GM12878 (cell line): ENCODE results near the gene FXN. TPM values are rescaled to one million over a fixed set of nuclear protein-coding genes. Genes with fewer than 3 reads are reported as not detected.

Experiments used
- ATAC-seq: fragments of 200-7000 bp; cut with Tn5 transposase; 3 replicates; pipeline ENCODE4 v1.9.1; 2020; ENCODE audit warnings: mild to moderate bottlenecking, moderate library complexity
- BruUV-seq: library from RNA; stranded (reverse); fragments of 400-500 nt; replicated peaks from 2 replicates; lab custom pipeline; 2021; lab: Mats Ljungman, UMichigan
- CTCF ChIA-PET: fragments of 300-600 bp; sonication (Branson Sonifier 250); formaldehyde crosslinking; extraction: SDS; loops from one replicate; lab custom pipeline; 2021; ENCODE audit warnings: inconsistent platforms; lab: Yijun Ruan, JAX
- POLR2A ChIA-PET: fragments of 350-600 bp; formaldehyde crosslinking; extraction: SDS; loops from one replicate; lab custom pipeline; 2021; ENCODE audit warnings: inconsistent platforms; lab: Charles Lee
- RAD21 ChIA-PET: fragments of 300-600 bp; sonication (Branson Sonifier 250); formaldehyde crosslinking; loops from one replicate; lab custom pipeline; 2023; ENCODE audit warnings: antibody characterized with exemption; ENCODE audit not compliant: unreplicated experiment; lab: Charles Lee
- SMC1A ChIA-PET: fragments of 300-600 bp; sonication (Branson Sonifier 250); formaldehyde crosslinking; loops from one replicate; lab custom pipeline; 2023; ENCODE audit not compliant: unreplicated experiment, uncharacterized antibody; lab: Charles Lee
- DNase-seq: peaks from one replicate; pipeline ENCODE4 v3.0.0-alpha.2; 2011; ENCODE audit warnings: low read depth, low spot score
- FAIRE-seq: peaks from 3 replicates; lab custom pipeline; 2011; peaks lifted over from hg19 to GRCh38; lab: Jason Lieb, UNC
- H2AFZ ChIP-seq: 2 replicates; pipeline ENCODE4 v1.6.0; 2011; ENCODE audit warnings: low read depth, low read length, control low read depth; ENCODE audit not compliant: control insufficient read depth
- H3K27ac ChIP-seq: 2 replicates; pipeline ENCODE4 v1.5.1; 2011; ENCODE audit warnings: control low read depth; ENCODE audit not compliant: control insufficient read depth, insufficient read depth
- H3K27me3 ChIP-seq, 2 experiments: replicated peaks in 1 of 2; 2 replicates each; pipeline versions ENCODE4 v1.6.0 to v1.6.1; 2011; ENCODE audit warnings: low read length in 1 of 2; ENCODE audit not compliant: control insufficient read depth in 2 of 2, insufficient read depth in 2 of 2
- H3K36me3 ChIP-seq, 2 experiments: 2 replicates each; pipeline ENCODE4 v1.5.1; 2011; ENCODE audit warnings: low read length in 1 of 2; ENCODE audit not compliant: control insufficient read depth in 2 of 2, insufficient read depth in 2 of 2
- H3K4me1 ChIP-seq: 2 replicates; pipeline ENCODE4 v1.6.1; 2011; ENCODE audit warnings: mild to moderate bottlenecking, low read length, moderate library complexity, mixed read lengths; ENCODE audit not compliant: control insufficient read depth, insufficient read depth
- H3K4me2 ChIP-seq: 2 replicates; pipeline ENCODE4 v1.6.0; 2011; ENCODE audit warnings: control low read depth; ENCODE audit not compliant: control insufficient read depth, insufficient read depth
- H3K4me3 ChIP-seq: fragments of 200-600 bp; sonication (generic); 2 replicates; pipeline ENCODE4 v1.5.1; 2016
- H3K79me2 ChIP-seq: 2 replicates; pipeline ENCODE4 v1.6.0; 2011; ENCODE audit warnings: low read length; ENCODE audit not compliant: control insufficient read depth, insufficient read depth
- H3K9ac ChIP-seq: 2 replicates; pipeline ENCODE4 v1.8.0; 2011; ENCODE audit warnings: low read length, control low read depth, mixed read lengths; ENCODE audit not compliant: control insufficient read depth, insufficient read depth
- H3K9me3 ChIP-seq: replicated peaks from 3 replicates; pipeline ENCODE4 v1.5.1; 2011; ENCODE audit warnings: mild to moderate bottlenecking, low read length; ENCODE audit not compliant: control insufficient read depth, insufficient read depth
- H4K20me1 ChIP-seq: 2 replicates; pipeline ENCODE4 v1.6.0; 2011; ENCODE audit not compliant: control insufficient read depth, insufficient read depth
- BMI1 ChIP-seq: fragments of 450-650 bp; IDR thresholded peaks from 2 replicates; pipeline ENCODE4 v1.6.1; 2016; ENCODE audit warnings: mild to moderate bottlenecking, moderate library complexity, borderline replicate concordance
- GABPA ChIP-seq: IDR thresholded peaks from 2 replicates; pipeline ENCODE4 v1.6.1; 2014; ENCODE audit warnings: antibody characterized with exemption, low read depth, mild to moderate bottlenecking, inconsistent platforms
- MXI1 ChIP-seq: fragments of 150-350 bp; IDR thresholded peaks from 2 replicates; pipeline ENCODE4 v1.6.1; 2011; ENCODE audit warnings: low read depth, mild to moderate bottlenecking, inconsistent platforms, low read length, improper control_type of control experiment
- RCOR1 ChIP-seq: conservative IDR thresholded peaks from 2 replicates; pipeline ENCODE4 v1.6.1; 2012; ENCODE audit warnings: low read depth, low read length, improper control_type of control experiment
- SREBF2 ChIP-seq: IDR thresholded peaks from 2 replicates; pipeline ENCODE4 v1.6.1; 2012; ENCODE audit warnings: mild to moderate bottlenecking, low read length
- TCF3 ChIP-seq: IDR thresholded peaks from 2 replicates; pipeline ENCODE4 v1.6.1; 2012; ENCODE audit warnings: low read depth, mild to moderate bottlenecking, low read length, borderline replicate concordance; ENCODE audit not compliant: insufficient read depth
- ZNF207 ChIP-seq: fragments of 450-650 bp; IDR thresholded peaks from 2 replicates; pipeline ENCODE4 v1.6.1; 2014; ENCODE audit warnings: antibody characterized with exemption, mild to moderate bottlenecking, borderline replicate concordance
- ZNF384 ChIP-seq: IDR thresholded peaks from 2 replicates; pipeline ENCODE4 v1.6.1; 2012; ENCODE audit warnings: low read depth, mild to moderate bottlenecking, low read length, improper control_type of control experiment, borderline replicate concordance
- WGBS: methylation state at CpG from one replicate; pipeline ENCODE4 v1.1.6; 2016; ENCODE audit warnings: low lambda C conversion rate; ENCODE audit not compliant: insufficient replicate concordance, insufficient coverage; ENCODE audit errors: missing lambda C conversion rate; 5-methylcytosine and 5-hydroxymethylcytosine counted together
- in situ Hi-C: fragments of 300-500 bp; cut with MboI; formaldehyde crosslinking; loops from 9 replicates; pipeline ENCODE4 v1.14.3; 2018; ENCODE audit warnings: mixed read lengths
- intact Hi-C: fragments of 100-400 bp; cut with micrococcal nuclease; formaldehyde crosslinking; loops from one replicate; pipeline ENCODE4 v1.14.2; 2022; ENCODE audit not compliant: unreplicated experiment
- polyA plus RNA-seq, 11 experiments: library from polyadenylated mRNA; depleted of rRNA in 4 of 11; unstranded in 6 of 11; stranded (reverse) in 5 of 11; fragments of >200 nt; fragmentation: Nextera tagmentation in 4 of 11; fragmentation: Illumina TruSeq in 1 of 11; extraction: Ambion mirVana in 4 of 11; extraction: Trizol in 1 of 11; gene quantifications; 1 replicate in 1 of 11; 2 replicates in 10 of 11; pipeline versions ENCODE4 v1.2.1 to v1.2.3, GENCODE V29; 2011 to 2016; ENCODE audit warnings: inconsistent platforms in 2 of 11, missing spikeins in 2 of 11, low read depth in 1 of 11
- total RNA-seq, 4 experiments: library from RNA; depleted of rRNA in 3 of 4; stranded (reverse); fragments of >200 nt in 3 of 4; fragmentation: Illumina TruSeq in 1 of 4; extraction: Trizol in 1 of 4; gene quantifications; 2 replicates each; pipeline versions ENCODE4 v1.2.1 to v1.2.3, GENCODE V29; 2013 to 2021
- TF ChIP-seq, protein P1 (sequence below): fragments of 450-650 bp; IDR thresholded peaks from 2 replicates; pipeline ENCODE4 v1.6.1; 2017; ENCODE audit warnings: borderline replicate concordance
- TF ChIP-seq, protein P2 (sequence below): IDR thresholded peaks from 2 replicates; pipeline ENCODE4 v1.6.1; 2012; ENCODE audit warnings: mild to moderate bottlenecking, low read depth, low read length
- TF ChIP-seq, protein P3 (sequence below): IDR thresholded peaks from 2 replicates; pipeline ENCODE4 v1.6.1; 2011; ENCODE audit warnings: low read depth, low read length, improper control_type of control experiment, borderline replicate concordance
- TF ChIP-seq, protein P4 (sequence below): fragments of 450-650 bp; IDR thresholded peaks from 2 replicates; pipeline ENCODE4 v1.6.1; 2018; ENCODE audit warnings: borderline replicate concordance, mild to moderate bottlenecking; ENCODE audit not compliant: partially characterized antibody

FXN gene
- total and polyA plus RNA-seq, 10 of the 15 experiments (the other 5 are each of a cell fraction or from before 2014, with no cell fraction given), result 7.3 to 78.0 (median 23.2) TPM

DNA sequence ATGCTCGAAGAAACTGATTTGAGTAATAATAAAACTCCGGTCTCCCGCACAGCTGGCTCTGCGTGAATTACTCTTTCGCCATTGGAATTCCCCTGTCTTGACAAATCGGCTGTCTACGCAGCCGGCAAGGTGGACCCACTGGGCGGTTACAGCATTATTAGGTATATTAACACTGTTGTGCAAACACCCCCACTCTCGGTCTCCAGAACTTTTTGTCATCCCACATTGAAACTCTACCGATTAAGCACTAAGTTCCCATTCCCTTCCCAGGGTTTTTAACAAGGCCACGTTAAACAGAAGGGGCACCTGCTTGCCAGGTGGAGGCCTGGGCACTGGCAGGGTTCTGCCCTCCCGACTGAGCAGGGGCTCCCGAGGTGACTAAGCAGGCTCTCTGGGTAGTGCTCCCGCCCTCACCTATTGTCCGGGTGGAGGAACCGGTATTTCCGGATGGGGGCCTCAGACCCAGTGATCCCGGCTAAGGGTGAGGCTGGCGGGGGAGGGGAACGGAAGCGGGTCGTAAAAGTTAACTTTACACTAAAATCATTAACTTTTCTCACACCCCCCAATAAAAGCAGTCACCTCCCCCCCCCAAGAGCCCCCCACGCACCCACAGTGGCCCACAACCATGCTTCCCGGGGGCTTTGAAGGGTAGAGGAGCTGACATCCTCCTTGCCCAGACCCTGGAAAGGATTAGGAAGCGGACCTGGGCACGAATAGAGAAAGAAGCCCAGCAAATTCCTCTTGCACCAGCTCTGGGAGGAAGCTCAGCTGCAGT, 85.0 kb downstream of the FXN start:
- H4K20me1 ChIP-seq, result no peaks in the 10 kb centered on the region
- ATAC-seq (peak; percentile 61), FAIRE-seq (no peak), DNase-seq (no peak)
- peak overlapping the region; percentile 72 for H2AFZ ChIP-seq
- SMC1A ChIA-PET, result interaction anchor here (1.2 kb wide), 1 partner anchor 73 kb away, joined by 4 read pairs; no protein-coding TSS in a partner anchor
- no peaks in the 10 kb centered on the region for H3K79me2 ChIP-seq
- POLR2A ChIA-PET, result interaction anchor here (1.2 kb wide), 1 partner anchor 54 kb away, joined by 4 read pairs; the partner anchor contains the start of gene TJP2
- H3K36me3 ChIP-seq, result no peaks in the 10 kb centered on the region
- intact Hi-C loops (loop anchor here (5.0 kb wide), 2 partner anchors 57 to 72 kb away; no protein-coding TSS in a partner anchor), in situ Hi-C loops (no loop called here)
- BruUV-seq, result no TSS peak
- H3K4me1 ChIP-seq, result no peaks in the 10 kb centered on the region
- H3K9ac ChIP-seq, result no peak overlapping the region
- WGBS, result 39% methylated on average over 27 of the region's 27 CpGs
- CTCF ChIA-PET, result interaction anchor here (1.3 kb wide), 1 partner anchor 73 kb away, joined by 3 read pairs; no protein-coding TSS in a partner anchor
- H3K4me3 ChIP-seq, result peak overlapping the region; percentile 88; the same call in 1 of the 2 replicates
- H3K27me3 ChIP-seq, result peaks cover 0 to 3% of the 10 kb centered on the region in 2 experiments; a peak in 1 of 4 replicates
- peak overlapping the region; percentile 97 for H3K4me2 ChIP-seq
- H3K9me3 ChIP-seq, result no peaks in the 10 kb centered on the region
- H3K27ac ChIP-seq, result no peak overlapping the region
- RAD21 ChIA-PET, result interaction anchor here (0.7 kb wide), 1 partner anchor 73 kb away, joined by 3 read pairs; no protein-coding TSS in a partner anchor
- TF ChIP-seq TCF3 (no peak), SREBF2 (no peak), MXI1 (no peak), ZNF384 (no peak), RCOR1 (no peak), BMI1 (no peak), ZNF207 (no peak), GABPA (no peak)
- TF ChIP-seq, protein P1, sequence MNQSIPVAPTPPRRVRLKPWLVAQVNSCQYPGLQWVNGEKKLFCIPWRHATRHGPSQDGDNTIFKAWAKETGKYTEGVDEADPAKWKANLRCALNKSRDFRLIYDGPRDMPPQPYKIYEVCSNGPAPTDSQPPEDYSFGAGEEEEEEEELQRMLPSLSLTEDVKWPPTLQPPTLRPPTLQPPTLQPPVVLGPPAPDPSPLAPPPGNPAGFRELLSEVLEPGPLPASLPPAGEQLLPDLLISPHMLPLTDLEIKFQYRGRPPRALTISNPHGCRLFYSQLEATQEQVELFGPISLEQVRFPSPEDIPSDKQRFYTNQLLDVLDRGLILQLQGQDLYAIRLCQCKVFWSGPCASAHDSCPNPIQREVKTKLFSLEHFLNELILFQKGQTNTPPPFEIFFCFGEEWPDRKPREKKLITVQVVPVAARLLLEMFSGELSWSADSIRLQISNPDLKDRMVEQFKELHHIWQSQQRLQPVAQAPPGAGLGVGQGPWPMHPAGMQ, result no peak
- TF ChIP-seq, protein P2, sequence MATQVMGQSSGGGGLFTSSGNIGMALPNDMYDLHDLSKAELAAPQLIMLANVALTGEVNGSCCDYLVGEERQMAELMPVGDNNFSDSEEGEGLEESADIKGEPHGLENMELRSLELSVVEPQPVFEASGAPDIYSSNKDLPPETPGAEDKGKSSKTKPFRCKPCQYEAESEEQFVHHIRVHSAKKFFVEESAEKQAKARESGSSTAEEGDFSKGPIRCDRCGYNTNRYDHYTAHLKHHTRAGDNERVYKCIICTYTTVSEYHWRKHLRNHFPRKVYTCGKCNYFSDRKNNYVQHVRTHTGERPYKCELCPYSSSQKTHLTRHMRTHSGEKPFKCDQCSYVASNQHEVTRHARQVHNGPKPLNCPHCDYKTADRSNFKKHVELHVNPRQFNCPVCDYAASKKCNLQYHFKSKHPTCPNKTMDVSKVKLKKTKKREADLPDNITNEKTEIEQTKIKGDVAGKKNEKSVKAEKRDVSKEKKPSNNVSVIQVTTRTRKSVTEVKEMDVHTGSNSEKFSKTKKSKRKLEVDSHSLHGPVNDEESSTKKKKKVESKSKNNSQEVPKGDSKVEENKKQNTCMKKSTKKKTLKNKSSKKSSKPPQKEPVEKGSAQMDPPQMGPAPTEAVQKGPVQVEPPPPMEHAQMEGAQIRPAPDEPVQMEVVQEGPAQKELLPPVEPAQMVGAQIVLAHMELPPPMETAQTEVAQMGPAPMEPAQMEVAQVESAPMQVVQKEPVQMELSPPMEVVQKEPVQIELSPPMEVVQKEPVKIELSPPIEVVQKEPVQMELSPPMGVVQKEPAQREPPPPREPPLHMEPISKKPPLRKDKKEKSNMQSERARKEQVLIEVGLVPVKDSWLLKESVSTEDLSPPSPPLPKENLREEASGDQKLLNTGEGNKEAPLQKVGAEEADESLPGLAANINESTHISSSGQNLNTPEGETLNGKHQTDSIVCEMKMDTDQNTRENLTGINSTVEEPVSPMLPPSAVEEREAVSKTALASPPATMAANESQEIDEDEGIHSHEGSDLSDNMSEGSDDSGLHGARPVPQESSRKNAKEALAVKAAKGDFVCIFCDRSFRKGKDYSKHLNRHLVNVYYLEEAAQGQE, result no peak
- TF ChIP-seq, protein P3, sequence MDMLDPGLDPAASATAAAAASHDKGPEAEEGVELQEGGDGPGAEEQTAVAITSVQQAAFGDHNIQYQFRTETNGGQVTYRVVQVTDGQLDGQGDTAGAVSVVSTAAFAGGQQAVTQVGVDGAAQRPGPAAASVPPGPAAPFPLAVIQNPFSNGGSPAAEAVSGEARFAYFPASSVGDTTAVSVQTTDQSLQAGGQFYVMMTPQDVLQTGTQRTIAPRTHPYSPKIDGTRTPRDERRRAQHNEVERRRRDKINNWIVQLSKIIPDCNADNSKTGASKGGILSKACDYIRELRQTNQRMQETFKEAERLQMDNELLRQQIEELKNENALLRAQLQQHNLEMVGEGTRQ, result no peak
- TF ChIP-seq, protein P4, sequence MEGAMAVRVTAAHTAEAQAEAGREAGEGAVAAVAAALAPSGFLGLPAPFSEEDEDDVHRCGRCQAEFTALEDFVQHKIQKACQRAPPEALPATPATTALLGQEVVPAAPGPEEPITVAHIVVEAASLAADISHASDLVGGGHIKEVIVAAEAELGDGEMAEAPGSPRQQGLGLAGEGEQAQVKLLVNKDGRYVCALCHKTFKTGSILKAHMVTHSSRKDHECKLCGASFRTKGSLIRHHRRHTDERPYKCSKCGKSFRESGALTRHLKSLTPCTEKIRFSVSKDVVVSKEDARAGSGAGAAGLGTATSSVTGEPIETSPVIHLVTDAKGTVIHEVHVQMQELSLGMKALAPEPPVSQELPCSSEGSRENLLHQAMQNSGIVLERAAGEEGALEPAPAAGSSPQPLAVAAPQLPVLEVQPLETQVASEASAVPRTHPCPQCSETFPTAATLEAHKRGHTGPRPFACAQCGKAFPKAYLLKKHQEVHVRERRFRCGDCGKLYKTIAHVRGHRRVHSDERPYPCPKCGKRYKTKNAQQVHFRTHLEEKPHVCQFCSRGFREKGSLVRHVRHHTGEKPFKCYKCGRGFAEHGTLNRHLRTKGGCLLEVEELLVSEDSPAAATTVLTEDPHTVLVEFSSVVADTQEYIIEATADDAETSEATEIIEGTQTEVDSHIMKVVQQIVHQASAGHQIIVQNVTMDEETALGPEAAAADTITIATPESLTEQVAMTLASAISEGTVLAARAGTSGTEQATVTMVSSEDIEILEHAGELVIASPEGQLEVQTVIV, result no peak
